ENCODE results near the gene BMPR1B.
"Not testable (repeated sequence)": the region's sequence is repeated elsewhere in the genome, so short reads cannot be mapped to it uniquely, and the experiment has no call there.

Gene BMPR1B

DNA sequence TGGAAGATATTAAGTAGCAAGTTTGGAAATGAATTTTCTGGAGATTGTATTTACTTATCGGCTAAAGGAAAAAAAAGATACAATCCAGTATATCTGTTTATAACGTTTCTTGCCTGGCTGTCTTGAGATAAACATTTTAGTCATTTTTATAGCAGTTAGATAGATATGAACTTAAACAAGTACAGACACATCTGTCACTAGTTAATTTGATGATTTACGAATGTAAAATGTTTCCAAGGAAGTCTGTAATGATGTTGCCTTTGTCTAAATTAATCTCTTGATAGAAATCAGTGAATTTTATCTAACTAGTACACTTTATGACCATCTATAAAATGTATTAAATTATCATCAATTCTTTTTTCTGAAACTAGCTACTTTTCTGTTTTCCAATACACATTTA is 5.7 kb downstream of the BMPR1B start:
- DNase-seq: no peak

DNA sequence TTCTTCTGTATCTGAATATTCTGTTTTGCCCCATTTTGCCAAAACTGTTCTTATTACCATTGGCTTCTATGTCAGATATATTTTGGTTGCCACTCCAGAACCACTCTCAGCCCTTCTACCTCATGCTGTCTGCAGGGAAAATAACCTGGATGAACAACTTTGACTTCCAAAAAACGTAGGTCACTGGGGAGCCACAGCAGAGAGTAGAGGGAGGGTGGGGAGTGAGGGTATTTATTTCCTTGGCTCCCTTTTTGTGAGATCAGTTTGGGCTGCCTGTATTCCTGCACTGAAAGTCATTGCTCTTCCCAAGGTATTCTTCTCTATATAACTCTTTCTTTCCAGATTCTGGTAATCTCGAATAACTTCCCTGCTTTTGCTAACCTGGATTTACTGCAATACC is 6.3 kb downstream of the BMPR1B start:
- no peak for DNase-seq

DNA sequence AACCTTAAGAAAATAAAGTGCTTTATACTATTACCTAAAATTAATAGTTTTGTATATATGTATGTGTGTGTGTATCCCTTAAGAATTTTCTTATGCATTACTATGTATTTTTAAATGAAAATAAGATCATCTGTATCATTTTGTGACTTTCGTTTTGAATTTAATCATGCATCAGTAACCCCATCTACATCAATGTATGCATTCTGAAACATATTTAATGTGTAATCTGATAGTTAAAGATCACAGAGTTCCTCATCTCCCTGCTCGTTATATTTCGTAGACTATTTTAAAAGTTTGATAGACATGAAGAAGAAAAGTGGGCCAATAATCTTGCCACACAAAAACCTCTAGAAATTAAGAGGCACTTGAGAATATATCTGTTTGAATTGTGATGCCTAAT is 7.4 kb downstream of the BMPR1B start:
- DNase-seq: no peak

DNA sequence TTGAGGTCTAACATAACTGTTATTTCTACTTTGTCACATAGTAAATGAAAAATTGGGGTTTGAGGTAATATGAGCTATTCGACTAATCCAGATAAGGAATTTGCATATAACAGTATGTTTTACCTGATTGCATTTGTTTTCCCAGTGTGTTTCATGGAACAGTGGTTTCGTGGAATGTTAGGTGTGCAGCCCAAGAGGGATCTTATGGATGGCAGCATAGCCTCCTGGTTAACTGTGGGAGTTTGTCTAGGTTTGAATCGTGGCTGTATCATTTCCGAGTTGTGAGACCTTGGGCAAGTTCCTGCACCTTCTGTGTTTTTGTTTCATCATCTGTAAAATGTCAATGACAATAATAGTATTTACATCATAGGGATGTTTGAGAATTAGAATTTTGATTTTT is 7.9 kb downstream of the BMPR1B start:
- no peak for DNase-seq

DNA sequence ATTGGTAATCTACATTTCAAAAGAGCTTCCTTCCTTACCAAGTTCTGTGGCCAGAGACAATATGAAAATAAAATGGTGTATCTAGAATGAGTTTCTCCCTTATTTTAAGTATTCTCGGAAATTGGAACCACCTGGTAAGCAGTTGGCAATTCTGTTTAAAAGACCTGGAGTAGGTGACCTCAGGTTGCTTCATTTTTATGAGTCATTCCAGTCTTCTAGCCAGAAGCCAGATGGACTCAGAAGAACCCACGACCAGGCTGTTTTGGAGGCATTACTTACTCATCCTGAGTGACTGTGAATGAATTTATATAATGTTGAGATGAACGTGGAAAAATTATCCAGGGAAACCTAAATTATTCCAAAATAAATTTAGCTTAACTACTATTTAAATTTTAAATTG is 9.1 kb downstream of the BMPR1B start:
- DNase-seq: no peak

DNA sequence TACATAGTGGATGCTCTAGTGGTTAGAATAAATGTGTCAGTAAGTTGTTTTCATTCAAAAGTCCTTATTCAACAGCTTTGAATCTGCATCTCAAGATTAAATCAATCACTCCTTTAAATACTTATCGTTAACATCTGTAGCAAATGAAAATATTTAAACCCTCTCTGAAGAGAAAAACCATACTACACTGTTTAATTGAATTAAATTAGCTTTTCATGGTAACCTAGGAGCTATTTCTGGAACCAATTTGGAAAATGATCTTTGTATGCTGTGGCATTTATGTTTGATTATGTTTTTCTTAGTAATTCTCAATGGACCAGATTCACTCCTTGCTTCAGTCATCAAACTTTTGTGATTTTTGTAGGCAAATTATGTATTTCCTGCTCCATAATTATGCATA is 9.7 kb downstream of the BMPR1B start:
- no peak for DNase-seq

DNA sequence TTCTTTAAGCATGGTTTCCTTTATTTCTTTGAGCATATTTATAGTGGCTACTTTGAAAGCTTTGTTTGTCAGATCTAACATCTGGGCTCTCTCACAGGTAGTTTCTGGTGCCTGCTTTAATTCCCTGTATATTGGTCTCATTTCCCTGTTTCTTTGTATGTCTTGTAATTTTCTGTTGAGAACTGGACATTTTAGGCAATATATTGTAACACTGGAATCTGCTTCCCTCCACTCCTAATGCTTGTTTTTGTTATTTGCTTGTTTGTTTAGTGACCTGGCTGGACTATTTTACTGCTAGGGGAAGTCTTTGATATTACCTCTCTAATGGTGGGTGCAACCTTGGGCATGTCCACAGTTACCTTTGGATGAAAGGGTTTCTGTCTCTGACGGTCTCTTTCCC is 25.0 kb downstream of the BMPR1B start:
- no peak for DNase-seq

DNA sequence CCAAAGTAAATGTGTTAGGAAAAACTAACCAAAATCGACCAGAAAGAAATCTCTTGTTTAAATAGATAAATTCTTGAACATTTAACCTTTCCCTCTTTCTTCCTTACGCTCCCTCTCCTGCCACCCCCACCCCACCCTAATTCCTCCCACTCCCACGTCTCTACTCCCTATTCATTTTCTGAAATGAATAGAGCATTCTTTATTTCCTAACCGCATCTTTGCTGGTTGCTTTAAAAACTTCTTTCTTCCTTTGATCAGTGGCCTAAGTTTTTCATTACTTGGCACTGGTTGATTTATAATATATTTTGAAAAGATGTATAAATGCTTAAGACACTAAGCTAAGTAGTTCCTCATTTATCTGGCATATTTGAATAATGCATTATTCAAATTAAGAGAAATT is 33.9 kb downstream of the BMPR1B start:
- no peak for DNase-seq

DNA sequence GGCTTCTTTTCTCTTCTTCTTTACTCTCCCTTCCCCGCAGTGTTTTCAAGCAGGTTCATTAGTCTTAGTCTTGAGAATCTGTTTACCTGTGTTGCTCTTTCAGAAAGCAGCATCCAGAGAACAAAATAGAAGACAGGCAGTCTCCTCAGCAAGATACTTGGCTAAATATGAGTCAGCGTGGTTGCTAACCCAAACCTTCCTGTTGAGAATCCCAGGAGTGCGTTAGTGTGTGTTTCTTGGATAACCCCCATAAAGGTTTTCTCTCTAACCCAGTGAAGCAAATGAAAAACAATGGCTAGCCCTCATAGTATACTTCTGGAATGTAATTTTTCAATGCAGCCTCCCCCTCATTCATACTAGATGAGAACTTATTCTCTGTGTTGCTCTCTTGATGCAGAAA is 41.1 kb downstream of the BMPR1B start:
- DNase-seq: no peak

DNA sequence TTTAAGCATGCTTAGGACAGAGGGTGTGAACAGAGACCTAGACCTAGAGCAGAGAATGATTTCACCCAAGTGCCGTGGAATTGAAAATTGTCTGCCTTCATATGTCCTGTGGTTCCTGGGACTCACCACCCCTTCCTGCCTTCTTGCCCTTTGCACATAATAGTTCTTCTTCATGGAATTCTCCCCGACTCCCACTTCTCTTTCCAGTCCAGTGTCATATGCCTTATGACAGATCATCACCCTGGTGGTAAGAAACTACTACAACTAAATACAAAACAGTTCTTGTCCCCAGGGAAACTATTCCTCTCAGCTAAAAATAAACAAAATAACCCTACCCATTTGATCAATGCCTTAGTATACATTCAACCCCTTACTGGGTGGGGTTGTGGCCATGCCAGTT is 43.3 kb downstream of the BMPR1B start:
- DNase-seq: no peak

DNA sequence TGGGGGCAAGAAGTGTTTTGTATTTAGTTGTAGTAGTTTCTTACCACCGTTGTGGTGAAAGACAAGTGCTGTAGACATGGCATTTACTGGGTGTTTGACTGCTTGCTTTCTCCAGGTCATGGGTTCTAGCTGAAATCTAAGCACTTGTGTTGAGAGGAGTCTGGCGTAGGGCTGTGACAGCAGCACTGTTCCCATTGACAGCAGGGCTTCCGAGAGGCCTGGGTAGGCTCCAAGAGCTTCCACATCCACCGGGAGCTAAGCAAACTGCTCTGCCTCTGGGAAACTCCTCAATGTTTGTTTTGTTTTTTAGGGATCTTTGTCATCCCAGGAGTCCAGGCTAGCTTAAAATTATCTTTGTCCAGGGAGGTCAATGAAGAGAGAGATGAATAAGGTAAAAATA is 44.3 kb downstream of the BMPR1B start:
- DNase-seq: no peak

DNA sequence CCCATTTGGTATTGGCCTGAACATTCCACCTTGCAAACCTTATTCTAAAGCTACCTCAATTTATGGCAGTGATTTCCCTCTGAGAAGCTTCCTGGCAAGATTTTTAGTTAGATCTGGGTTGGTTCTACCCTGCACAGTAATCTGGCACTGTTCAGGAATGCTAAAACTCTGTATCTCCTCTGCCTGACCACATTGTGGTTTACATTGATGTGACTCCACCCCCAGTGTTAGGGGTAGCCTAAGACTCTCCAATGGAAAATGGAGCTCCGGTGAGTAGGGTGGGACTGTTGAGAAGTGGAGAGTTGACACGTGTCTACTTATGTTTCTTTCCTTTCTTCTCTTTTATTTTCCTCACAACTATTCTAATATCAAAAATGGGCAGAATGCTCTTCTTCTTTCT is 45.4 kb downstream of the BMPR1B start:
- no peak for DNase-seq

DNA sequence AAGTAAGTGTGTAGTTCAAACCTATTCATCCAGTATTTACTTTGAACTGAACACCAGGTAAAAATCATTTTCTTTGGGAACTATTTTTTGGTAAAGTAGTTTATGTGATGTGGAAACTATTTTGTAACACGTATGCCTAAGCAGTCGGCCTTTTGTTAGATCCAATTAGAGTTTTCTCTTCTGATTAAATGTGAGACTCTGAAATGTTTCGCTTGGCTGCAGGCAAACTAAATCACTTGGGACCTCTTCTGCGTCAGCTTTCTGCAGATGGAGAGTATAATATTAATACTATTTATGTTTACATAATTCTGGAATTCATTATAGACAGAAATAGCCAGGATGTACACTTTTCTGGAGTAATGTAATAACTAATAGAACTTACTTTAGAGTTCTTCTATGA is 46.9 kb downstream of the BMPR1B start:
- no peak for DNase-seq

DNA sequence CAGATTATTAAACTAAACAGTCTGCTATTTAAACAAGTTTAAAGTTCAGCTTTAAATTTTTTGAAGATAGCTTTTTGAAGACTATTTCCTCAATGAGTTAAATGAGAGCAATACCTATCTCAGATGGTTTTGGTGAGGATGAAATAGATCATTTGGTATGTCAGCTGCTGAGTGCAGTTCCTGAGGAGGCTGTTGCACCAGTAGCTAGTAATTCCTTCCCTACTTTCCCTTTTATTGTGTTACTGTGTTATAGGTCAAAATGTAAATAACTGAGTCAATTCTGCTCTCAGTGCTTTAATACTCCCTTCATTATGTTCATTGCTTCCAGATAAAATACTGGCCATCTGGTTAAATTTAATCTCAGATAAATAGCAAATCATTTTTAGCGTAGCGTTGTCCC is 48.6 kb downstream of the BMPR1B start:
- DNase-seq: no peak

DNA sequence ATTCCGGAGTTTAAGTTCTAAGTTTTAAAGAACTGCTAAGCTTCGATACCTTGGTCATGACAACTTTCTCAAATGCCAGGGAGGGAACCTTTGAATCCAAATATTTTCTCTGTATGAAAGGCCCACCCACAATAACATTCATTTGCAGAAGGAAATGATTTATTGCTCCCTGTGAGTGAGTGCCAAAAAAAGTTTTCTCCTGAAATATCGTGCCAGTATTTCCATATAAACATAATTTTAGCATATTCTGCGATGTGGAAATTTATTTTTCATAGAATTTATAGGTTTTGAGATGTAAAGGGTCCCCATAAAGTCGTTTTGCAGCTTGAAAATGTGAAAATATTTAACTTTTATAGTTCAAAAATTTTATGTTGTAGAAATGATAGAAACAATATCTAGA is 53.9 kb downstream of the BMPR1B start:
- no peak for DNase-seq

DNA sequence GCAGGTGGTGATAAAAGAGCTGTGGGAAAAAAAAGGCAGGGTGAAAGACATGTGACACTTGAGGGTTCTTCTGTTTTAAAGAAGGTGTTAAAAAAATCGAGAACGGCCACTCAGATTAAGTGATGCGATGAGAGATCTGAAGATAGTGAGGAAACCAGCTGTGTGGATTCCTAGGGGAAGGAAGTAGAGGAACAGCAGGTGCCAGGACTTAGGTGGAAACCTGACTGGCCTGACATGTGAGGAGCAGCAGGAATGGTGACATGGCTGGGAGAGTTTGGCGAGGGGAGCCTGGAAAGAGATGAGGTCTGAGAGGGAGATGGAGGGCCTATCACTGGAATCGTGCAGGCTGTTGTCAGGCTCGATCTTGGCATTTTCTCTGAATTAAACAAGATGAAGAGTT is 55.5 kb downstream of the BMPR1B start:
- no peak for DNase-seq

DNA sequence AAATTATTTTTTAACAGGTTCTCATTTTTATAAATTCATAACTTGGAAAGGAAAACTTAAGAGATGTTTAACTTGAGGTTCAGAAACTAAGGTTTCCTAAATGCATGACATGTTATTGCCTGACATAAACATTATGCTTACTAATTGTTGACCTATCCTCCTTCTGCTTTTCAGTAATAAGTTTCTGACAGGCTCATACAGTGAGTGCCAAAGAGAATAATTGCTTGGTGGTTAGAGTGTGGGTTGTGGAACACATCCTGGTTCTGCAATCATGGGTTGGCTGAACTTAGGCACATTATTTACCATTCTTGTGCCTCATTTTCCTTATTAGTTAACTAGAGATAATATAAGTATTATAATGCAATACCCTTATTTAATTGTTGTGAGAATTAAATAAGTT is 56.5 kb downstream of the BMPR1B start:
- DNase-seq: no peak

DNA sequence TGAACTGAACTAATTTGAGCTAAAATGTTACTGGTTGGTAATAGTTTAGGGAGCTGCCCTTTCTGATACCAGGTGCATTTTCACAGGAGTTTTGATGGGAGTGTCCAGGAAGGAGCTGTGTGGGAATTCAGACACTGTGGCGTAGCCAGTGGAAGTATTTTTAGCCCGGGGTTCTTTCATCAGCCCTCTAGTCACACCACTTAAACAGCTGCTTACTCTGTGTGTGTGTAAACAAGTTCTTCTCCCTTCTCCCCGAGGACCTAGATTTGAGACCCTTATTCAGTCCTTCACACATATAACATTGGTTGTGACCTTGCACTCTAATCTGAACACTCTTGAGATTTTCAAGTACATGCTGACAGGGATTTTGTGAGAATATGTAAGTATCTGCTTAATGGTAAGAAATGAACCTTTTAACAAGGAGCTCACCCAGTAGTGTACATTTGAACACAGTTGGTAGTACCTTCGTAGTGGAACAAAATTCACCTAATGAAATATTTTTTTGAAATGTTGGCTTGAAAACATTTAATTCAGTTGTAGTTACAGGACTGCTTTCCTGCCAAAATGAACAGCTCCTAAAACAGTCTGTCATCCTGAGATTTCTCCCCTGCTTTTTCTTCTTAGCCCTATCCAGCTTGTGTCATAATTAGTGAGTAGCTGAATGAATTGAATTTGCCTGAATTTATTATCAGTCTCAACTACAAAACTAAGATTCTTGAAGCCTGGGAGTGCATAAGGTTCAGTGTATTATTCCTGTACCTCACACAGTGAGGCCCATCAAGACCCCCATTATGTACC is 61.8 kb downstream of the BMPR1B start:
- DNase-seq: no peak

DNA sequence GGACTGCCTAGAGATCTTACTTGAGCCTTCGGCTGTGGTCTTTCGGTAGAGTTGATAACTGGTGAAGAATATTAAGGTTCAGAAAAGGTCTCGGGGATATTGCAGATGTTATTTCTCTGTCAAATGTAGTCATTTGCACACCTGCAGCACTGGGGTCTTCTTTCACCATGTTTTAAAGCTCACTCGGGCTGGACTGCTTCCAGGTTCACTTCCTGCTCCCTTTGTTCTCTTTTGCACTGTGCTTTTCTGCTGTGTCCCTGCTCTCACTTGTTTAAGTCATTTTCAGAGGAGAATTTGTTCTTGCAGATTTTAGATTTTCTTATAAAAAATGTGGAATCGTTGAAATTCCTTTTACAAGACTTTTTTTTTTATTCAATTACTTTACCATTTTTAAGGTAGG is 68.5 kb downstream of the BMPR1B start:
- no peak for DNase-seq

DNA sequence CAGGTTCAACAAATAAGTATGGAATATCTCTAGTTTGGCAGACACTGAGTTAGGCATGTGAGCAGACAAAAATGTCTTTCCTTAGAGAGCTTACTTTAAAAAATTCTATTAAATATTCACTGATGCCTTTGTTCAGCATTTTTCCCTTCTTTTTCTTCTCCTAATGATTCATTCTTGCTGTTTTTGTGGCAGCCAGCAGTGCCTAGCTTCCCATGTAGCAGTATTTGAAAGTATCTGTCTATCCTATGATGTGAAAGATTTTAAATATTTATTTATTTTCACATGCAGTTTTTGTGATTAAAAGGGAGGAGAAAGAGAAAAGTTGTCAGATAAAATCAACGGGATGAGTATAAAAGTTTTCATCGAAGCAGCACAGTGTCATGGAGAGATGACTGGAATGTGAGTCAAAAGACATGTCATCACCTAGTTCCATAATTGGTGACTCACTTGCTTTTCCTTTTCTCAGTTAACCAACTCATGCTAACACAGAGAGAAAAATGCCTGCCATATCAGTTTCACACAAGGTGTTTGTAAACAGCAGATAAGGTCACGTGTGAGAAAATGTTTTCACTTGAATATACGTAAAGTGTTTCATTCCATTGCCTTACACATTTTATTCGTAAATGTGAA is 69.8 kb downstream of the BMPR1B start:
- no peak for DNase-seq

DNA sequence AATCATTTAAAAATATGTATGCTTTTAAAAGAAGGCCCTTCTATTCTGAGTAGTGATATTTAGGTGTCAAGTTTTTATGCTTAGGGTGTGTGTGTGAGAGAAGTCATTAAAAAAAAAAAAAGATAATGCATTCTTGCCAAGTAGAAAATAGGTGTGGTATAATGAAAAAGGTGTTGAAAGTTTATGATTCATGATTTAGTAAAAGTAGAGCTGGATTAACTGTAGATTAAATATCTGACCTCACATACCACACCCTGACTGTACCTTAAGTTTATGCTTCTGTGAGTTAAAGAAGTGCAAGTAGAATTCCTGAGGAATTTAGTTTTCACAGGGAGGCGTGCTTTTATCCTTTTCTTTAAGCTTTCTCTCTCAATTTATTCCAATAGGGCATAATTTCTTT is 71.1 kb downstream of the BMPR1B start:
- DNase-seq: no peak

DNA sequence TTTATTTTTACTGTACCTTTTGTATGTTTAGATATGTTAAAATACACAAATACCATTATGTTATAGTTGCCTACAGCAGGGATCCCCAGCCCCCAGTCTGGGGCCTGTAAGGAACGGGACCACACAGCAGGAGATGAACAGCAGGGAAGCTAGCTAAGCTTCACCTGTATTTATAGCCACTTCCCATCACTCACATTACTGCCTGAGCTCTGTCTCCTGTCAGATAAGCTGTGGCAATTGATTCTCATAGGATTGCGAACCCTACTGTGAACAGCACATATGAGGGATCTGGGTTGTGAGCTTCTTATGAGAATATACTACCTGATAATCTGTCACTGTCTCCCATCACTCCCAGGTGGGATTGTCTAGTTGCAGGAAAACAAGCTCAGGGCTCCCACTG is 73.9 kb downstream of the BMPR1B start:
- DNase-seq: no peak

DNA sequence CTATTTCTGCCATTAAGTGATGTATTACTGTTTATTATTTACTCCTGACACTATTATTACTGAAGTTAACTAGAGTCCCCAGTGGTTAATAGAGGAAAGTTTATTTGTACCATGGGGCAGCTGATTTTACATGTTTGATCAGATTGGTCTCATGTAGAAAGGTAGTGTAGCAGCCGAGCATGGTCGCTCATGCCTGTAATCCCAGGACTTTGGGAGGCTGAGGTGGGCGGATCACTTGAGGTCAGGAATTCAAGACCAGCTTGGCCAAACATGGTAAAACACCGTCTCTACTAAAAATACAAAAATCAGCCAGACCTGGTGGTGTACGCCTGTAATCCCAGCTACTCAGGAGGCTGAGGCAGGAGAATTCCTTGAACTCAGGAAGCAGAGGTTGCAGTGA is 74.6 kb downstream of the BMPR1B start:
- not testable (repeated sequence) for DNase-seq

DNA sequence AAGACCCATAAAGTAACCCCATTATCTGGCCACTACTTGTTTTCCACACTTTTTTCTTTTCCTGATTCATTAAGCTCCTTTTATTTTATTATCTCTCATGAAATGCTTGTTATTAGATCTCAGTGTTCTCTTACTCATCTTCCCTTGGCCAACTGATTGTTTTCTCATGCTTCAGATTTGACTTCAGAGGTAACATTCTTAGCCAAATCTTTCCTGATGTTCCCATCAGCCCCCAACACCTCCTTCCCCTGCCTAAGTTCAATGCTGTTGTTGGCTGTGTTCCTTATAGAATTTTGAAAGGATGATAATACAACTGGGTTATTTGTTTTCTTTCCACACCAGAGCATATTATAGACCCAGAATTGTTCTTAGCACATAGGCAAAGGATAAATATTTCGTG is 75.6 kb downstream of the BMPR1B start:
- DNase-seq: no peak

DNA sequence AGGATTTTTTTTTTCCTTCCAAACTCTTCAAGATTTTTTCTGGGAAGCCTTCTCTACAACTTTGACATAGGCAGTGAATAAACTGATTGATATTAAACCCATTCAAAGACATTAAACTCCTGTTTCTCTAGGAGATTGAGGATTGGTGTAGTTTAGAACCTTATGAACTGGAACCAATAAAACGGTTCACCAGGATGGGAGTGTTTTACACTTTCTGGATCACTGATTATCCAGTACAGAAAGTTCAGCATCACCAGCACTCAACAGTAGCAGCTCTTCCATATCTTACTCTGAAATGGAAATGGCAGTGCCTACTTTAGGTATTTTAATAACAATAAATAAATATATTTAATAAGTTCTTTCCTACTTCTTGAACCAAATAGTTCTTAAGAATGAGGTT is 76.7 kb downstream of the BMPR1B start:
- DNase-seq: no peak

Data from activated CD4-positive, alpha-beta T cell treated with anti-CD3 and anti-CD28 coated beads, Interleukin-2, amount 50 U/mL, for 1 hour (primary cell).